NCI-H345 treated with DMSO at 0.1 percent for 48 hours (cell line): ENCODE measurements around the gene KRTAP9-6.
"Not testable (repeated sequence)": the region's sequence is repeated elsewhere in the genome, so short reads cannot be mapped to it uniquely, and the experiment has no call there.

Source experiments
- DNase-seq: peaks from one replicate; lab custom pipeline; 2025; ENCODE audit not compliant: unreplicated experiment; lab: John Stamatoyannopoulos, UW

Gene KRTAP9-6

GRCh38 chr17:41265078-41265477, at the start of gene KRTAP9-6:
Gene KRTAP9-6, plus strand, starts transcription at chr17:41265378. Its CDS starts 0 bp downstream, at chr17:41265378.
- no peak for DNase-seq

GRCh38 chr17:41215681-41216080, 49.5 kb upstream of the KRTAP9-6 start:
- no peak for DNase-seq

GRCh38 chr17:41223821-41224220, 41.4 kb upstream of the KRTAP9-6 start:
- no peak for DNase-seq

- no peak for DNase-seq
Observed at GRCh38 chr17:41226051-41226450, 39.1 kb upstream of the KRTAP9-6 start.

- not testable (repeated sequence) for DNase-seq
Observed at GRCh38 chr17:41226598-41227095, 38.5 kb upstream of the KRTAP9-6 start, which contains the start of gene KRTAP9-2. Gene KRTAP9-2, plus strand, starts transcription at chr17:41226648. Its CDS starts 7 bp downstream, at chr17:41226655.

- no peak for DNase-seq
Observed at GRCh38 chr17:41230094-41230493, 35.1 kb upstream of the KRTAP9-6 start.

- no peak for DNase-seq
Observed at GRCh38 chr17:41231731-41232130, 33.4 kb upstream of the KRTAP9-6 start.

- not testable (repeated sequence) for DNase-seq
Observed at GRCh38 chr17:41232399-41233105, 32.6 kb upstream of the KRTAP9-6 start, which contains the start of gene KRTAP9-3. Gene KRTAP9-3, plus strand, starts transcription at chr17:41232449. Its CDS starts 53 bp downstream, at chr17:41232502.

- DNase-seq: not testable (repeated sequence)
Observed at GRCh38 chr17:41237116-41237515, 28.1 kb upstream of the KRTAP9-6 start.

GRCh38 chr17:41237949-41238437, 27.2 kb upstream of the KRTAP9-6 start, which contains the start of gene KRTAP9-8:
Gene KRTAP9-8, plus strand, starts transcription at chr17:41237999. Its CDS starts 53 bp downstream, at chr17:41238052.
- DNase-seq: not testable (repeated sequence)

- not testable (repeated sequence) for DNase-seq
Observed at GRCh38 chr17:41246995-41247787, 18.0 kb upstream of the KRTAP9-6 start.

- DNase-seq: not testable (repeated sequence)
Observed at GRCh38 chr17:41249637-41250240, 15.4 kb upstream of the KRTAP9-6 start, which contains the start of gene KRTAP9-4. Gene KRTAP9-4, plus strand, starts transcription at chr17:41249687. Its CDS starts 34 bp downstream, at chr17:41249721.

- no peak for DNase-seq
Observed at GRCh38 chr17:41251261-41251660, 13.9 kb upstream of the KRTAP9-6 start.

- no peak for DNase-seq
Observed at GRCh38 chr17:41254861-41255260, 10.3 kb upstream of the KRTAP9-6 start.

- not testable (repeated sequence) for DNase-seq
Observed at GRCh38 chr17:41255381-41256290, 9.5 kb upstream of the KRTAP9-6 start, which contains the start of gene KRTAP9-9. Gene KRTAP9-9, plus strand, starts transcription at chr17:41255384.

- DNase-seq: no peak
Observed at GRCh38 chr17:41256291-41256685, 8.9 kb upstream of the KRTAP9-6 start.

- DNase-seq: no peak
Observed at GRCh38 chr17:41258406-41258805, 6.8 kb upstream of the KRTAP9-6 start.

- no peak for DNase-seq
Observed at GRCh38 chr17:41263212-41263611, 2.0 kb upstream of the KRTAP9-6 start.

GRCh38 chr17:41264599-41264998, 579 bp upstream of the KRTAP9-6 start:
- no peak for DNase-seq

GRCh38 chr17:41267711-41268110, 2.5 kb downstream of the KRTAP9-6 start:
- no peak for DNase-seq
